GM23338 (cell line): ENCODE data around the gene KRT32.

Experiments
- CREB1 ChIP-seq: fragments of 250-450 bp; sonication (Bioruptor Pico); IDR thresholded peaks from 2 replicates; pipeline ENCODE4 v1.5.0; 2020; ENCODE audit warnings: low read depth, mild to moderate bottlenecking, moderate library complexity
- CTCF ChIP-seq, 2 experiments: fragments of 200-600 bp in 1 of 2; sonication (generic) in 1 of 2; conservative IDR thresholded peaks; 2 replicates each; pipeline versions ENCODE4 v1.5.1 to v1.6.1; 2016 to 2017; ENCODE audit warnings: antibody characterized with exemption in 2 of 2, low read depth in 2 of 2, mild to moderate bottlenecking in 2 of 2, moderate library complexity in 1 of 2
- ETS1 ChIP-seq: IDR thresholded peaks from 2 replicates; pipeline ENCODE4 v1.6.1; 2016; ENCODE audit warnings: antibody characterized with exemption
- EZH2 ChIP-seq: fragments of 200-600 bp; sonication (generic); IDR thresholded peaks from one replicate; pipeline ENCODE4 v1.8.0; 2017; ENCODE audit warnings: antibody characterized with exemption, mild to moderate bottlenecking, low read depth; ENCODE audit not compliant: unreplicated experiment
- EZH2phosphoT487 ChIP-seq: fragments of 200-600 bp; sonication (generic); IDR thresholded peaks from one replicate; pipeline ENCODE4 v1.8.1; 2018; ENCODE audit warnings: antibody characterized with exemption; ENCODE audit not compliant: unreplicated experiment
- JUNB ChIP-seq: IDR thresholded peaks from one replicate; pipeline ENCODE4 v1.6.1; 2016; ENCODE audit warnings: antibody characterized with exemption; ENCODE audit not compliant: unreplicated experiment
- POLR2AphosphoS5 ChIP-seq: IDR thresholded peaks from 2 replicates; pipeline ENCODE4 v1.6.1; 2016; ENCODE audit warnings: antibody characterized with exemption, low read depth
- REST ChIP-seq: IDR thresholded peaks from one replicate; pipeline ENCODE4 v1.6.1; 2018; ENCODE audit warnings: antibody characterized with exemption; ENCODE audit not compliant: unreplicated experiment
- STAT1 ChIP-seq: IDR thresholded peaks from one replicate; pipeline ENCODE4 v1.6.1; 2016; ENCODE audit warnings: antibody characterized with exemption; ENCODE audit not compliant: unreplicated experiment
- ZNF331 ChIP-seq: fragments of 250-450 bp; sonication (Bioruptor Pico); IDR thresholded peaks from 2 replicates; pipeline ENCODE4 v1.5.0; 2020; ENCODE audit warnings: low read depth, mild to moderate bottlenecking, moderate library complexity
- ZNF462 ChIP-seq: fragments of 250-450 bp; sonication (Bioruptor Pico); IDR thresholded peaks from 2 replicates; pipeline ENCODE4 v1.5.0; 2020; ENCODE audit warnings: mild to moderate bottlenecking, moderate library complexity

- TF ChIP-seq CTCF (conservative IDR thresholded peaks at IDR 0.05; ENCODE audit: low read depth in 2 of 2), result no peak
- TF ChIP-seq POLR2AphosphoS5, result no peak
- no peak for TF ChIP-seq EZH2
- TF ChIP-seq REST, result no peak
- TF ChIP-seq EZH2phosphoT487, result no peak
- no peak for TF ChIP-seq STAT1
- TF ChIP-seq ETS1, result no peak
- TF ChIP-seq CREB1 (CRISPR knock-in tag), result no peak
- TF ChIP-seq ZNF331 (CRISPR knock-in tag), result no peak
- no peak for TF ChIP-seq ZNF462 (CRISPR knock-in tag)
- TF ChIP-seq JUNB, result no peak
These were observed 24.4 kb downstream of the KRT32 start for GRCh38 chr17:41442739-41443138.
